BJ (cell line): ENCODE results near the gene MUC5B. TPM values are rescaled to one million over a fixed set of nuclear protein-coding genes. Genes with fewer than 3 reads are reported as not detected.

ENCODE experiments used
- CTCF ChIA-PET: fragments of 350-600 bp; formaldehyde crosslinking; extraction: SDS; loops from one replicate; lab custom pipeline; 2021; ENCODE audit warnings: antibody characterized with exemption, inconsistent platforms; lab: Yijun Ruan, JAX
- POLR2A ChIA-PET: fragments of 300-600 bp; sonication (Branson Sonifier 250); formaldehyde crosslinking; extraction: SDS; loops from one replicate; lab custom pipeline; 2021; ENCODE audit warnings: antibody characterized with exemption; lab: Charles Lee
- DNase-seq: peaks from one replicate; pipeline ENCODE4 v3.0.0-alpha.2; 2011; ENCODE audit warnings: low read depth
- H3K27me3 ChIP-seq: 2 replicates; pipeline ENCODE4 v1.6.0; 2011; ENCODE audit warnings: low read length; ENCODE audit not compliant: control insufficient read depth, insufficient read depth
- H3K36me3 ChIP-seq: 2 replicates; pipeline ENCODE4 v1.5.1; 2011; ENCODE audit warnings: low read length; ENCODE audit not compliant: control insufficient read depth, insufficient read depth
- H3K4me3 ChIP-seq: 2 replicates; pipeline ENCODE4 v1.5.1; 2011; ENCODE audit warnings: low read depth, mild to moderate bottlenecking, control low read depth, low read length
- CTCF ChIP-seq: IDR thresholded peaks from 2 replicates; pipeline ENCODE4 v1.5.1; 2011; ENCODE audit warnings: low read depth, mild to moderate bottlenecking, control low read depth, inconsistent platforms, low read length, moderate library complexity; ENCODE audit not compliant: insufficient read depth
- polyA plus RNA-seq: library from polyadenylated mRNA; depleted of rRNA; stranded (reverse); fragments of >200 nt; gene quantifications from 2 replicates; pipeline ENCODE4 v1.2.3, GENCODE V29; 2011

Gene MUC5B
- polyA plus RNA-seq, 1 experiment = not detected

- POLR2A ChIA-PET = no interaction called here
- CTCF ChIA-PET = interaction anchor here (1.7 kb wide), 1 partner anchor 15 kb away, joined by 5 read pairs; no protein-coding TSS in a partner anchor
Observed at GRCh38 chr11:1307998-1308742, 85.3 kb downstream of the MUC5B start.

GRCh38 chr11:1308743-1309497 is 86.1 kb downstream of the MUC5B start:
- H3K4me3 ChIP-seq = peak overlapping the region; percentile 79
- H3K36me3 ChIP-seq = peaks cover 7% of the 10 kb centered on the region
- no peak for DNase-seq
- POLR2A ChIA-PET = no interaction called here
- CTCF ChIA-PET = interaction anchor here (0.6 to 1.7 kb wide), 3 partner anchors 11 to 564 kb away, joined by 3 to 5 read pairs (median 3); no protein-coding TSS in a partner anchor
- no peak for TF ChIP-seq CTCF
- H3K27me3 ChIP-seq = no peaks in the 10 kb centered on the region

More at GRCh38 chr11:1307998-1308742, 85.3 kb downstream of the MUC5B start:
- Histone ChIP-seq H3K4me3 (peak overlapping the region; percentile 79), H3K36me3 (peaks cover 10% of the 10 kb centered on the region), H3K27me3 (no peaks in the 10 kb centered on the region)
- no peak for TF ChIP-seq CTCF
- no peak for DNase-seq

- ChIA-PET CTCF (interaction anchor here (0.6 to 1.7 kb wide), 3 partner anchors 10 to 563 kb away, joined by 3 to 5 read pairs (median 3); no protein-coding TSS in a partner anchor), POLR2A (no interaction called here)
Observed at GRCh38 chr11:1309498-1310317, 86.8 kb downstream of the MUC5B start, which contains the start of gene TOLLIP. Gene TOLLIP (minus strand): TSS chr11:1309632. CDS start chr11:1309498, 134 bp downstream.

GRCh38 chr11:1310318-1310687 is 87.4 kb downstream of the MUC5B start:
- no peak for DNase-seq
- peaks cover 4% of the 10 kb centered on the region for H3K36me3 ChIP-seq
- no peak for TF ChIP-seq CTCF
- no peaks in the 10 kb centered on the region for H3K27me3 ChIP-seq
- H3K4me3 ChIP-seq = peak overlapping the region; percentile 59
- ChIA-PET CTCF (no interaction called here), POLR2A (no interaction called here)

More at GRCh38 chr11:1309498-1310317, 86.8 kb downstream of the MUC5B start, which contains the start of gene TOLLIP:
- Histone ChIP-seq H3K27me3 (no peaks in the 10 kb centered on the region), H3K36me3 (peaks cover 7% of the 10 kb centered on the region), H3K4me3 (peak within 1 kb of the TSS; percentile 79)
- peak; percentile 37 for TF ChIP-seq CTCF
- DNase-seq = peak; percentile 32
